NB4 (cell line): ENCODE data around the gene TNFRSF18.

ENCODE experiments used
- DNase-seq: peaks from one replicate; pipeline ENCODE4 v3.0.0; 2010; ENCODE audit warnings: low read depth
- H3K4me3 ChIP-seq: one replicate; pipeline ENCODE4 v1.5.1; 2011; ENCODE audit warnings: mild to moderate bottlenecking, low read depth, low read length, moderate library complexity
- MYC ChIP-seq: IDR thresholded peaks from 2 replicates; pipeline ENCODE4 v1.6.1; 2011; ENCODE audit warnings: low read depth, low read length
- POLR2A ChIP-seq: IDR thresholded peaks from 2 replicates; pipeline ENCODE4 v1.6.1; 2011; ENCODE audit warnings: mild to moderate bottlenecking; ENCODE audit not compliant: insufficient read length; ENCODE audit errors: extremely low read depth
- TF ChIP-seq, protein P1 (sequence below): IDR thresholded peaks from 2 replicates; pipeline ENCODE4 v1.6.1; 2011; ENCODE audit warnings: low read depth, low read length
- TF ChIP-seq, protein P2 (sequence below): IDR thresholded peaks from one replicate; pipeline ENCODE4 v1.5.1; 2012; ENCODE audit warnings: low read depth, low read length

The TNFRSF18 gene

DNA sequence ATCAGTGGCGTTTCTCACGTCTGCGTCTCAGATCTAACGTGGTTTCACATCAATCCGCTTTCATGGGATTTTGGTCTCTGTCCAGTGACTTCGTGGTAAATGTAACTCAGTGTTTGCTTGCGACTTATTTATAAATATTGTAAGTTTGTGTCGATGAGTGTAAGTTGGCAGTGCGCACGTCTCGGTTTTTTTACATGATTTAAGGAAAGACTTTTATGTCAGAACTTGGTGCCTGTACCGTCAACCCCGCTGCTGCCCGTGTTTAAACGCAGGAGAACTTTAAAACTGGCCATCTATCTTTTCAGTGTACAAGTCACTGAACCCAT is 27.1 kb upstream of the TNFRSF18 start:
- TF ChIP-seq, protein P1, sequence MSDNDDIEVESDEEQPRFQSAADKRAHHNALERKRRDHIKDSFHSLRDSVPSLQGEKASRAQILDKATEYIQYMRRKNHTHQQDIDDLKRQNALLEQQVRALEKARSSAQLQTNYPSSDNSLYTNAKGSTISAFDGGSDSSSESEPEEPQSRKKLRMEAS: no peak
- no peak for TF ChIP-seq MYC
- no peak for TF ChIP-seq POLR2A
- TF ChIP-seq, protein P2, sequence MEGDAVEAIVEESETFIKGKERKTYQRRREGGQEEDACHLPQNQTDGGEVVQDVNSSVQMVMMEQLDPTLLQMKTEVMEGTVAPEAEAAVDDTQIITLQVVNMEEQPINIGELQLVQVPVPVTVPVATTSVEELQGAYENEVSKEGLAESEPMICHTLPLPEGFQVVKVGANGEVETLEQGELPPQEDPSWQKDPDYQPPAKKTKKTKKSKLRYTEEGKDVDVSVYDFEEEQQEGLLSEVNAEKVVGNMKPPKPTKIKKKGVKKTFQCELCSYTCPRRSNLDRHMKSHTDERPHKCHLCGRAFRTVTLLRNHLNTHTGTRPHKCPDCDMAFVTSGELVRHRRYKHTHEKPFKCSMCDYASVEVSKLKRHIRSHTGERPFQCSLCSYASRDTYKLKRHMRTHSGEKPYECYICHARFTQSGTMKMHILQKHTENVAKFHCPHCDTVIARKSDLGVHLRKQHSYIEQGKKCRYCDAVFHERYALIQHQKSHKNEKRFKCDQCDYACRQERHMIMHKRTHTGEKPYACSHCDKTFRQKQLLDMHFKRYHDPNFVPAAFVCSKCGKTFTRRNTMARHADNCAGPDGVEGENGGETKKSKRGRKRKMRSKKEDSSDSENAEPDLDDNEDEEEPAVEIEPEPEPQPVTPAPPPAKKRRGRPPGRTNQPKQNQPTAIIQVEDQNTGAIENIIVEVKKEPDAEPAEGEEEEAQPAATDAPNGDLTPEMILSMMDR: no peak
- H3K4me3 ChIP-seq: no peak overlapping the region
- DNase-seq: no peak

DNA sequence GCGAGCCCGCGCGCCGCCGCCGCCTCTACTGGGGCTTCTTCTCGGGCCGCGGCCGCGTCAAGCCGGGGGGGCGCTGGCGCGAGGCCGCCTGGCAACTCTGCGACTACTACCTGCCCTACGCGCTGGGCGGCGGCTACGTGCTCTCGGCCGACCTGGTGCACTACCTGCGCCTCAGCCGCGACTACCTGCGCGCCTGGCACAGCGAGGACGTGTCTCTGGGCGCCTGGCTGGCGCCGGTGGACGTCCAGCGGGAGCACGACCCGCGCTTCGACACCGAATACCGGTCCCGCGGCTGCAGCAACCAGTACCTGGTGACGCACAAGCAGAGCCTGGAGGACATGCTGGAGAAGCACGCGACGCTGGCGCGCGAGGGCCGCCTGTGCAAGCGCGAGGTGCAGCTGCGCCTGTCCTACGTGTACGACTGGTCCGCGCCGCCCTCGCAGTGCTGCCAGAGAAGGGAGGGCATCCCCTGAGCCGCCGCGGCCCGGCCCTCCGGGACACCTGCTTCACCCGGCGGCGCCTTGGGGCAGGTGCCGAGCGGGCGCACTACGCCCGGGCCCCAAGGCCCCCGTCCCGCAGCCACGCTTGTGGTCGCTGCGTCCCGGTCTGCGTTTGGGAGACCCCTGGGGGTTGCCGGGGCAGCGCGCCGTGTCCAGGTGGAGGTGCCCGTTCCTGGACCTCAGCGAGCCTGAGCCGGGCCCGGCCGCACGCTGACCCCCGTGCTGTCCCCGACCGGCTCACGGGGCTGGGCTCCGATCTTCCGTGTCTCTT is 26.6 kb upstream of the TNFRSF18 start:
- TF ChIP-seq POLR2A (no peak), MYC (no peak)
- TF ChIP-seq, protein P2: no peak
- no peak for DNase-seq
- peak overlapping the region; percentile 48 for H3K4me3 ChIP-seq

DNA sequence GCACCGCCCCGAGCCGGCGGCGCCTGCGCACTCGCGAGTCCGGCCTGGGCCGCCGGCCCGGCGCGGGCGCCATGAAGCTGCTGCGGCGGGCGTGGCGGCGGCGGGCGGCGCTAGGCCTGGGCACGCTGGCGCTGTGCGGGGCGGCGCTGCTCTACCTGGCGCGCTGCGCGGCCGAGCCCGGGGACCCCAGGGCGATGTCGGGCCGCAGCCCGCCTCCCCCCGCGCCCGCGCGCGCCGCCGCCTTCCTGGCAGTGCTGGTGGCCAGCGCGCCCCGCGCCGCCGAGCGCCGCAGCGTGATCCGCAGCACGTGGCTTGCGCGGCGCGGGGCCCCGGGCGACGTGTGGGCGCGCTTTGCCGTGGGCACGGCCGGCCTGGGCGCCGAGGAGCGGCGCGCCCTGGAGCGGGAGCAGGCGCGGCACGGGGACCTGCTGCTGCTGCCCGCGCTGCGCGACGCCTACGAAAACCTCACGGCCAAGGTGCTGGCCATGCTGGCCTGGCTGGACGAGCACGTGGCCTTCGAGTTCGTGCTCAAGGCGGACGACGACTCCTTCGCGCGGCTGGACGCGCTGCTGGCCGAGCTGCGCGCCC is 25.9 kb upstream of the TNFRSF18 start, which contains the start of gene B3GALT6:
TSS of gene B3GALT6 (plus strand) at position 30 of the 588 bp plus-strand sequence. CDS start at position 72, 42 bp downstream.
- no peak for DNase-seq
- TF ChIP-seq, protein P2: no peak
- TF ChIP-seq POLR2A (peak; percentile 39), MYC (peak; percentile 76)
- TF ChIP-seq, protein P1: peak; percentile 76; the same call in 1 of the 2 replicates

DNA sequence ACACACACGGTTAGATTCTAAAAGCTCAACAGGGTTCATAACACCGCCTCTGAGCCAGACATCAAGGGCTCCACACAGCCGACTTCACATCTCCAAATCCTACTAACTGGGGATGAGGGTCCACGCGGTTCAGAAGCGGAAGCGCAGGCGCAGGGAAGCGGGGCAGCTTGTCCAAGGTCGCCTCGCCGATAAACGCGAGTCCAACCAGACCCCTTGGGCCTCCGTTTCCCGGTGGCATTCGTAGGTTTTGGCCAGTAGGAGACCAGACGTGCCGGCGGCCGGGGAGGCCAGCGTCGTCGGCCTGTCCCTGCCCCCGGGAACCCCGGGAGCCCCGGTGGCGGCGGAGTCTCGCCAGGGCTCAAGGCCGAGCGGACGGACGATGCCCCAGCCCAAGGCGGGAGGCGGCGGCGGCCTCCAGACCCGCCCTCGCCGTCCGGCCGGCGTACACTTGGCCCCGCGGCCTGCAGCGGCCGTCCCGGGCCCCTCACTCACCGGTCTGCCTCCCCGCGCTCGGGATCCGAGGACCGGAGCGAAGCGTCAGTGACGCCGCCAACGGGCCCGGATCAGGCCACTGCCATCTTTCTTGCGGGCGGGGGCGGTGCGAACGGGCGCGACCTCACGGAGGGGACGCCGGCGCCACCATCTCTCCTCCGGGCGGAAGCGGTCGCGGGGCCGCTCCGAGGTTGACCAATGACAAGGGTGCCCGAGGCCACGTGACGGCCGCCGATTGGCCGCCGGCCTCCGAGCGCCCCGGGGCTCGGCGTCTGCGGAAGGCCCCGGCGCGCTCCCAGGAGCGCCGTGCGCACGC is 25.2 kb upstream of the TNFRSF18 start, which contains the start of gene SDF4:
TSS of gene SDF4 (minus strand) at position 602 of the 808 bp plus-strand sequence. CDS start 3,229 bp downstream, outside the sequence.
- H3K4me3 ChIP-seq: peak within 1 kb of the TSS; percentile 98
- DNase-seq: peak; percentile 97
- TF ChIP-seq, protein P1: peak; percentile 91
- TF ChIP-seq, protein P2: no peak
- TF ChIP-seq MYC (peak; percentile 63), POLR2A (peak; percentile 69)

More for the DNA sequence above, 25.9 kb upstream of the TNFRSF18 start, which contains the start of gene B3GALT6:
- peak within 1 kb of the TSS; percentile 98 for H3K4me3 ChIP-seq

DNA sequence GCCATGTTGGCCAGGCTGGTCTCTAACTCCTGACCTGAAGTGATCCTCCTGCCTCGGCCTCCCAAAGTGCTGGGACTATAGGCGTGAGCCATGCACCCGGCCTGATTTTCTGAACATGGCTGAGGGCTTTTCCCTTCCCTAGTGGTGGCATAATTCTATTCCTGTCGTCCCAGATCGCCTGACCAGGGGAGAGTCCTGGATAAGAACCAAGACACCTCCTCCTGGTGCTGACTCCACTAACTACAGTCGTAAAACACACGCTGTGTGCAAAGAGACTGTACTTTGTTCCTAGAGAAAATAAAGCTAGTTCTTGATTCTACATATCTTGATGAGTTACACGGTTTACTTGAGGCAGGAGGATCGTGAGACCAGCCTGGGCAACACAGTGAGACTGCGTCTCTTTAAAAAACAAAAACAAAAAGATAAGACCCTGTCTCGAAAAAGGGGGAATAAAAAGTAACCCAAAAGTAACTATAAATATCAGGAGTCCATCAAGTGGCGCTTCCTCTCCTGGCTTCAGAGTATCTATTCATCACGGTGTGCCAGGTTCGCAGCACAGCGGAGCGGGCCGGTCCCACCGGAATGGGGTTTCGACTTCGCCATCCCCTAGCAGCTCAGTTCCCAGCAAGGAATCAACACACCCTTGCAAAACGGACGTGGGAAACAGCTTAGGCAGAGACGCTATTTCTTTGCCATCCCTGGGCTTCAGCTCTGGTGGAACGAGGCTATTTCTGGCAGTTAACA is 24.4 kb upstream of the TNFRSF18 start:
- DNase-seq: peak; percentile 41
- no peak for TF ChIP-seq POLR2A
- TF ChIP-seq, protein P1: no peak
- no peak for TF ChIP-seq MYC
- TF ChIP-seq, protein P2: no peak

More for the DNA sequence above, 24.4 kb upstream of the TNFRSF18 start:
- H3K4me3 ChIP-seq: peak overlapping the region; percentile 98
